ENCODE results near the gene CBL. TPM values are rescaled to one million over a fixed set of nuclear protein-coding genes. Genes with fewer than 3 reads are reported as not detected.

CBL gene
- total RNA-seq, 1 donor from 2014 or later, result 40.5 TPM

DNA sequence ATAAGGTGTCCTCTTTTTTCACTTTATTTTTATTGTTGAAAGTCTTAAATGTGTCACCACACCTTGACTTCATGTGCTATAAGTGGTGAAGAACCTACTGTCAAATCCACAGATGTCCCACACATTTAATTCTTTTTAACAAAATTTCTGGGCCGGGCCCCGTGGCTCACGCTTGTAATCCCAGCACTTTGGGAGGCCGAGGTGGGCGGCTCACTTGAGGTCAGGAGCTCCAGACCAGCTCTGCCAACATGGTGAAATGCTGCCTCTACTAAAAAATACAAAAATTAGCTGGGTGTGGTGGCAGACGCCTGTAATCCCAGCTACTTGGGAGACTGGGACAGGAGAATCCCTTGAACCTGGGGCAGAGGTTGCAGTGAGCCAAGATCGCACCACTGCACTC is 3.0 kb downstream of the CBL start:
- Mint-ChIP-seq H3K36me3 (ENCODE audit: unreplicated experiment) (no peaks in the 10 kb centered on the region), H3K4me3 (ENCODE audit: unreplicated experiment) (no peak overlapping the region), H3K27ac (ENCODE audit: unreplicated experiment) (no peak overlapping the region), H3K9me3 (ENCODE audit: unreplicated experiment) (peaks cover 4% of the 10 kb centered on the region), H3K27me3 (ENCODE audit: unreplicated experiment) (peaks cover 5% of the 10 kb centered on the region), H3K4me1 (ENCODE audit: low read depth, unreplicated experiment) (peaks cover 4% of the 10 kb centered on the region)
- DNase-seq, result no peak
- TF ChIP-seq, protein P1, sequence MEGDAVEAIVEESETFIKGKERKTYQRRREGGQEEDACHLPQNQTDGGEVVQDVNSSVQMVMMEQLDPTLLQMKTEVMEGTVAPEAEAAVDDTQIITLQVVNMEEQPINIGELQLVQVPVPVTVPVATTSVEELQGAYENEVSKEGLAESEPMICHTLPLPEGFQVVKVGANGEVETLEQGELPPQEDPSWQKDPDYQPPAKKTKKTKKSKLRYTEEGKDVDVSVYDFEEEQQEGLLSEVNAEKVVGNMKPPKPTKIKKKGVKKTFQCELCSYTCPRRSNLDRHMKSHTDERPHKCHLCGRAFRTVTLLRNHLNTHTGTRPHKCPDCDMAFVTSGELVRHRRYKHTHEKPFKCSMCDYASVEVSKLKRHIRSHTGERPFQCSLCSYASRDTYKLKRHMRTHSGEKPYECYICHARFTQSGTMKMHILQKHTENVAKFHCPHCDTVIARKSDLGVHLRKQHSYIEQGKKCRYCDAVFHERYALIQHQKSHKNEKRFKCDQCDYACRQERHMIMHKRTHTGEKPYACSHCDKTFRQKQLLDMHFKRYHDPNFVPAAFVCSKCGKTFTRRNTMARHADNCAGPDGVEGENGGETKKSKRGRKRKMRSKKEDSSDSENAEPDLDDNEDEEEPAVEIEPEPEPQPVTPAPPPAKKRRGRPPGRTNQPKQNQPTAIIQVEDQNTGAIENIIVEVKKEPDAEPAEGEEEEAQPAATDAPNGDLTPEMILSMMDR (IDR thresholded peaks at IDR 0.05; ENCODE audit: partially characterized antibody, unreplicated experiment), result no peak

DNA sequence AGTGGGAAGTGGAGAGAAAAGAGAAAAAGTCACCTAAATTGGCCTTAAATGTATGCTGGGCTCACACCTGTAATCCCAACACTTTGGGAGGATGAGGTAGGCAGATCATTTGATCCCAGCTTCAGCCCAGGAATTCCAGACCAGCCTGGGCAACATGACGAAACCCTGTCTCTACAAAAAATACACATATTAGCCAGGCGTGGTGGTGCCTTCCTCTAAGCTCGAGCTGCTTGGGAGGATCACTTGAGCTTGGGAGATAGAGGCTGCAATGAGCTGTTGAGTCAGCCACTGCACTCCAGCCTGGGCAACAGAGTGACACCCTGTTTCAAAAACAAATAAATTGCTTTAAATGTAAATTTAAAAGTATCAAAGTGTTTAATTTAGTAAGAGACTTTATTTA is 3.9 kb downstream of the CBL start:
- TF ChIP-seq, protein P1 (IDR thresholded peaks at IDR 0.05; ENCODE audit: partially characterized antibody, unreplicated experiment), result no peak
- Mint-ChIP-seq H3K4me3 (ENCODE audit: unreplicated experiment) (no peak overlapping the region), H3K4me1 (ENCODE audit: low read depth, unreplicated experiment) (peaks cover 4% of the 10 kb centered on the region), H3K36me3 (ENCODE audit: unreplicated experiment) (no peaks in the 10 kb centered on the region), H3K27me3 (ENCODE audit: unreplicated experiment) (peaks cover 5% of the 10 kb centered on the region), H3K27ac (ENCODE audit: unreplicated experiment) (no peak overlapping the region), H3K9me3 (ENCODE audit: unreplicated experiment) (peaks cover 3% of the 10 kb centered on the region)
- DNase-seq, result no peak

DNA sequence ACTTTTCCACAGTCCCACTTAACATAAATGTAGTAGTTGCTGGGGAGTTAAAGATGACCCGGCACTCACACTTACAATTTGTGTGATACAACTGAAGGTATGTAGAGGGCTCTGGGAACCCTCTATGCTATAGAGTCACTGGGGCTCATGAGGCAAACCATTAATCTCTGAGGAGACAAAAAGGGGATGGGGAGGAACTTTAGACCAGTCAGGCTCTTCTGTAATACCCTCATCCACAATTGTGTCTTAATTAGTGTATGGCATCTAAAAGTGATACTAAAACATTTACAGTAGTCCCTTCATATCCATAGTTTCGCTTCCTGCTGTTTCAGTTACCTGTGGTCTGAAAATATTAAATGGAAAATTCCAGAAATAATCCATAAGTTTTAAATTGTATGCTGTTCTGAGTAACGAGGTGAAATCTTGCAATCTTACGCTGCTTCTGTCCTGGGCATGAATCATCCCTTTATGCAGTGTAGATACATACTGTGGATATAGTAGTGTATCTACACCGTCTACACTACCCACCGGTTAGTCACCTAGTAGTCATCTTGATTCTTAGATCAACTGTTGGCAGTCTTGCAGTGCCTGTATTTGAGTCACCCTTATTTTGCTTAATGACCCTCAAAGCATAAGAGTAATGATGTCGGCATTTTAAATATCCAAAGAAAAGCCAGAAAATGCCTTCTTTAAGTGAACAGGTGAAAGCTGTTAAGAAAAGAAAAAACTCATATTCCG is 12.2 kb downstream of the CBL start:
- H3K9me3 Mint-ChIP-seq (ENCODE audit: unreplicated experiment), result no peaks in the 10 kb centered on the region
- peaks cover 3% of the 10 kb centered on the region for H3K4me1 Mint-ChIP-seq (ENCODE audit: low read depth, unreplicated experiment)
- H3K27ac Mint-ChIP-seq (ENCODE audit: unreplicated experiment), result no peak overlapping the region
- TF ChIP-seq, protein P1 (IDR thresholded peaks at IDR 0.05; ENCODE audit: partially characterized antibody, unreplicated experiment), result no peak
- no peak for DNase-seq
- H3K4me3 Mint-ChIP-seq (ENCODE audit: unreplicated experiment), result no peak overlapping the region
- peaks cover 1% of the 10 kb centered on the region for H3K27me3 Mint-ChIP-seq (ENCODE audit: unreplicated experiment)
- no peaks in the 10 kb centered on the region for H3K36me3 Mint-ChIP-seq (ENCODE audit: unreplicated experiment)

DNA sequence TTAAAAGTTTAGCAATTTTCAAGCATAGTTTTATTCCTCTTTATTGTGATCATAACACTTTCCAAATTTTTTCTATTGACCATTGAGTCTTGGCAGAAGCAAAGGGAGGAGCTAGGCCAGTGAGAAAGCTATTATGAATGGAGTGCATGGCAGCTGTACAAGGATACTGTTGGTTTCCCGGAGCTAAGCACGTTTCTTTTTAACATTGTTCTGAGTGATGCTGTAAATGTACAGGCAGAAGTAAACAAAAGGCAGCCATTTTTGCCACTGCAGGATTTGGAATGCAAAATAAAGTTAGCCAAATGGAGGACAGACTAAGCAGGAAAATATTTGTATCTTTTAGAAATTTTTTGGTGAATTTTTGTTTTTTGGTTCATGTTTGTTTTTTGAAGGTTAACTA is 16.2 kb downstream of the CBL start:
- Mint-ChIP-seq H3K27ac (ENCODE audit: unreplicated experiment) (no peak overlapping the region), H3K27me3 (ENCODE audit: unreplicated experiment) (no peaks in the 10 kb centered on the region), H3K4me3 (ENCODE audit: unreplicated experiment) (no peak overlapping the region), H3K9me3 (ENCODE audit: unreplicated experiment) (no peaks in the 10 kb centered on the region), H3K4me1 (ENCODE audit: low read depth, unreplicated experiment) (peaks cover 3% of the 10 kb centered on the region), H3K36me3 (ENCODE audit: unreplicated experiment) (no peaks in the 10 kb centered on the region)
- TF ChIP-seq, protein P1 (IDR thresholded peaks at IDR 0.05; ENCODE audit: partially characterized antibody, unreplicated experiment), result no peak
- DNase-seq, result no peak

DNA sequence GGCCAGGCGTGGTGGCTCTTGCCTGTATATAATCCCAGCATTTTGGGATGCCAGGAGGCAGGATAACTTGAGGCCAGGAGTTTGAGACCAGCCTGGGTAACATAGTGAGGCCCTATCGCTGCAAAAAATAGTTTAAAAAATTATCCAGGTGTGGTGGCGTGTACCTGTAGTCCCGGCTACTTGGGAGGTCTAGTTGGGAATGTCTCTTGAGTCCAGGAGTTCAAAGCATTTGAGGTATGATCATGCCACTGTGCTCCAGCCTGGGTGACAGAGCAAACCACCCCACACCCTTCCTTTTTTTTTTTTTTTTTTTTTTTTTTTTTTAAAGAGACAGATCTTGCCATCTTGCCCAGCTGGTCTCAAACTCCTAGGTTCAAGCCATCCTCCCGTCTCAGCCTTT is 16.8 kb downstream of the CBL start:
- H3K9me3 Mint-ChIP-seq (ENCODE audit: unreplicated experiment), result no peaks in the 10 kb centered on the region
- no peak overlapping the region for H3K27ac Mint-ChIP-seq (ENCODE audit: unreplicated experiment)
- H3K27me3 Mint-ChIP-seq (ENCODE audit: unreplicated experiment), result no peaks in the 10 kb centered on the region
- no peak for DNase-seq
- peaks cover 3% of the 10 kb centered on the region for H3K4me1 Mint-ChIP-seq (ENCODE audit: low read depth, unreplicated experiment)
- TF ChIP-seq, protein P1 (IDR thresholded peaks at IDR 0.05; ENCODE audit: partially characterized antibody, unreplicated experiment), result no peak
- no peak overlapping the region for H3K4me3 Mint-ChIP-seq (ENCODE audit: unreplicated experiment)
- H3K36me3 Mint-ChIP-seq (ENCODE audit: unreplicated experiment), result no peaks in the 10 kb centered on the region

Measured in glutamatergic neuron (in vitro differentiated cells).